Esophagus squamous epithelium (tissue), 5 donors: ENCODE results near the gene TMEM53. TPM values are rescaled to one million over a fixed set of nuclear protein-coding genes. Genes with fewer than 3 reads are reported as not detected.

ENCODE experiments used
- DNase-seq: peaks from one replicate; lab custom pipeline; 2025; lab: John Stamatoyannopoulos, UW
- H3K27ac ChIP-seq, 4 donors: fragments of 200-600 bp; sonication (generic); one replicate each; pipeline ENCODE4 v1.5.1; 2016 to 2019; ENCODE audit warnings: mild to moderate bottlenecking in 1 of 4
- H3K27me3 ChIP-seq, 4 donors: fragments of 200-600 bp; sonication (generic); 1 replicate in 3 of 4; 2 replicates in 1 of 4; pipeline versions ENCODE4 v1.5.1 to v1.6.0; 2017 to 2021; ENCODE audit warnings: antibody characterized with exemption in 1 of 4
- H3K36me3 ChIP-seq, 3 donors: fragments of 200-600 bp; sonication (generic); one replicate each; pipeline ENCODE4 v1.5.1; 2016 to 2019
- H3K4me1 ChIP-seq, 3 donors: fragments of 200-600 bp; sonication (generic); one replicate each; pipeline ENCODE4 v1.5.1; 2017 to 2019
- H3K4me3 ChIP-seq, 4 donors: fragments of 200-600 bp; sonication (generic); 1 replicate in 3 of 4; 2 replicates in 1 of 4; pipeline ENCODE4 v1.5.1; 2016 to 2019; ENCODE audit warnings: mild to moderate bottlenecking in 2 of 4, moderate library complexity in 1 of 4
- H3K9me3 ChIP-seq, 3 donors: fragments of 200-600 bp; sonication (generic); one replicate each; pipeline ENCODE4 v1.5.1; 2016 to 2019
- CTCF ChIP-seq, 6 experiments: fragments of 450-650 bp in 4 of 6; fragments of 200-600 bp in 2 of 6; sonication (generic) in 2 of 6; IDR thresholded peaks; one replicate each; pipeline ENCODE4 v1.5.1; 2016 to 2019; ENCODE audit warnings: antibody characterized with exemption in 6 of 6, mild to moderate bottlenecking in 4 of 6, moderate library complexity in 4 of 6
- POLR2A ChIP-seq, 4 donors: fragments of 450-650 bp; IDR thresholded peaks; one replicate each; pipeline ENCODE4 v1.6.1; 2017; ENCODE audit warnings: antibody characterized with exemption in 4 of 4, mild to moderate bottlenecking in 4 of 4, moderate library complexity in 3 of 4
- WGBS, 2 donors: methylation state at CpG; one replicate each; pipeline ENCODE4 v1.1.5; 2018; 5-methylcytosine and 5-hydroxymethylcytosine counted together
- intact Hi-C: fragments of 100-400 bp; cut with DNase I; formaldehyde crosslinking; loops from one replicate; pipeline ENCODE4 v1.15.0; 2022
- total RNA-seq, 4 donors: library from RNA; depleted of rRNA; stranded (reverse); fragments of >200 nt; gene quantifications; one replicate each; pipeline ENCODE4 v1.1.0, GENCODE V29; 2016
- donor health status: DM: yes; HTN: yes; CAD: no.

Gene TMEM53
- total RNA-seq, 4 donors from 2014 or later = 3.2 to 5.8 (median 4.0) TPM

GRCh38 chr1:44648529-44649250 lies 25.6 kb downstream of the TMEM53 start:
- DNase-seq = no peak
- 88% methylated on average over 10 to 13 of the region's 13 CpGs for WGBS, 2 donors
- no peak overlapping the region for H3K27ac ChIP-seq
- H3K27me3 ChIP-seq = no peaks in the 10 kb centered on the region
- no peaks in the 10 kb centered on the region for H3K9me3 ChIP-seq
- H3K4me3 ChIP-seq = no peak overlapping the region
- peaks cover 19 to 92% (median 52%) of the 10 kb centered on the region in 3 donors for H3K36me3 ChIP-seq
- no peak for TF ChIP-seq POLR2A (IDR thresholded peaks at IDR 0.05)
- no peak for TF ChIP-seq CTCF (IDR thresholded peaks at IDR 0.05)
- peaks cover 0 to 29% (median 15%) of the 10 kb centered on the region in 3 donors for H3K4me1 ChIP-seq
- intact Hi-C loops = no loop called here

- Histone ChIP-seq H3K4me3 (no peak overlapping the region), H3K36me3 (peaks cover 19 to 96% (median 52%) of the 10 kb centered on the region in 3 donors), H3K4me1 (peaks cover 0 to 37% (median 17%) of the 10 kb centered on the region in 3 donors), H3K9me3 (no peaks in the 10 kb centered on the region), H3K27me3 (no peaks in the 10 kb centered on the region), H3K27ac (no peak overlapping the region)
- intact Hi-C loops = no loop called here
- TF ChIP-seq CTCF (IDR thresholded peaks at IDR 0.05) = no peak
- TF ChIP-seq POLR2A (IDR thresholded peaks at IDR 0.05) = no peak
- whole genome bisulfite sequencing, 2 donors = 83 to 88% methylated on average over 2 of the region's 2 CpGs
- DNase-seq = no peak
Measured at GRCh38 chr1:44647896-44648295, 26.4 kb downstream of the TMEM53 start.

GRCh38 chr1:44646261-44647110 lies 27.8 kb downstream of the TMEM53 start:
- 68 to 88% methylated on average over 10 of the region's 28 CpGs for WGBS, 2 donors
- TF ChIP-seq CTCF (IDR thresholded peaks at IDR 0.05) (no peak), POLR2A (IDR thresholded peaks at IDR 0.05) (no peak)
- Histone ChIP-seq H3K4me1 (peaks cover 0 to 48% (median 20%) of the 10 kb centered on the region in 3 donors), H3K27ac (peak overlapping the region; percentile 55 to 86 (median 74)), H3K9me3 (no peaks in the 10 kb centered on the region), H3K36me3 (peaks cover 32 to 100% (median 55%) of the 10 kb centered on the region in 3 donors), H3K4me3 (peak overlapping the region in 1 of 4 donors; percentile 14), H3K27me3 (no peaks in the 10 kb centered on the region)
- intact Hi-C loops = no loop called here
- DNase-seq = no peak

- H3K36me3 ChIP-seq = peaks cover 38 to 100% (median 52%) of the 10 kb centered on the region in 3 donors
- DNase-seq = no peak
- no peak for TF ChIP-seq CTCF (IDR thresholded peaks at IDR 0.05)
- TF ChIP-seq POLR2A (IDR thresholded peaks at IDR 0.05) = no peak
- peak overlapping the region in 1 of 4 donors; percentile 14 for H3K4me3 ChIP-seq
- 68 to 74% methylated on average over 5 to 7 of the region's 18 CpGs for WGBS, 2 donors
- no peaks in the 10 kb centered on the region for H3K27me3 ChIP-seq
- no peaks in the 10 kb centered on the region for H3K9me3 ChIP-seq
- H3K4me1 ChIP-seq = peaks cover 0 to 51% (median 20%) of the 10 kb centered on the region in 3 donors
- intact Hi-C loops = no loop called here
- peak overlapping the region; percentile 55 to 86 (median 74) for H3K27ac ChIP-seq
Measured at GRCh38 chr1:44645476-44646244, 28.6 kb downstream of the TMEM53 start.
